H1 (cell line): ENCODE data around the gene PPP6R1. TPM values are rescaled to one million over a fixed set of nuclear protein-coding genes. Genes with fewer than 3 reads are reported as not detected.

Experiments
- CTCF ChIA-PET: fragments of 300-600 bp; sonication (Branson Sonifier 250); formaldehyde crosslinking; loops from one replicate; lab custom pipeline; 2021; ENCODE audit not compliant: partially characterized antibody; lab: Charles Lee
- POLR2A ChIA-PET: fragments of 300-600 bp; sonication (Branson Sonifier 250); formaldehyde crosslinking; loops from one replicate; lab custom pipeline; 2021; ENCODE audit warnings: inconsistent platforms; ENCODE audit not compliant: partially characterized antibody; lab: Charles Lee
- DNase-seq, 2 experiments: peaks; one replicate each; pipeline versions ENCODE4 v3.0.0 to v3.0.0-alpha.2; 2010 to 2022; ENCODE audit warnings: low spot score in 2 of 2, low read depth in 1 of 2, mixed read lengths in 1 of 2
- FAIRE-seq: peaks from 2 replicates; lab custom pipeline; 2011; peaks lifted over from hg19 to GRCh38; lab: Jason Lieb, UNC
- H2AFZ ChIP-seq: 2 replicates; pipeline ENCODE4 v1.8.1; 2012; ENCODE audit warnings: low read length, inconsistent platforms
- H2AK5ac ChIP-seq: 2 replicates; pipeline ENCODE4 v1.6.1; 2013; ENCODE audit warnings: low read depth, low read length
- H2BK120ac ChIP-seq: replicated peaks from 2 replicates; pipeline ENCODE3; 2013; ENCODE audit warnings: low read depth, low read length, inconsistent platforms
- H2BK12ac ChIP-seq: 2 replicates; pipeline ENCODE4 v1.6.1; 2013; ENCODE audit warnings: low read depth, low read length
- H2BK15ac ChIP-seq: 2 replicates; pipeline ENCODE4 v1.6.1; 2013; ENCODE audit warnings: low read length
- H2BK20ac ChIP-seq: 2 replicates; pipeline ENCODE4 v1.6.1; 2013; ENCODE audit warnings: low read length
- H2BK5ac ChIP-seq: 2 replicates; pipeline ENCODE4 v1.6.1; 2013; ENCODE audit warnings: low read depth, low read length
- H3K14ac ChIP-seq: 2 replicates; pipeline ENCODE4 v1.6.1; 2013; ENCODE audit warnings: inconsistent platforms; ENCODE audit not compliant: insufficient read length
- H3K18ac ChIP-seq: 2 replicates; pipeline ENCODE4 v1.6.1; 2013; ENCODE audit warnings: low read length; ENCODE audit errors: extremely low read depth
- H3K23ac ChIP-seq: 2 replicates; pipeline ENCODE4 v1.6.1; 2013; ENCODE audit warnings: inconsistent platforms; ENCODE audit not compliant: insufficient read length
- H3K23me2 ChIP-seq: 2 replicates; pipeline ENCODE4 v1.6.1; 2013; ENCODE audit warnings: low read depth, low read length
- H3K27ac ChIP-seq: 2 replicates; pipeline ENCODE4 v1.6.1; 2011; ENCODE audit warnings: low read depth, low read length, inconsistent platforms
- H3K27me3 ChIP-seq, 4 experiments: replicated peaks in 1 of 4; 1 replicate in 1 of 4; 2 replicates in 3 of 4; pipeline versions ENCODE4 v1.6.1 to v1.8.1; 2011 to 2013; ENCODE audit warnings: low read length in 3 of 4, mild to moderate bottlenecking in 3 of 4, inconsistent platforms in 2 of 4, mixed read lengths in 2 of 4, moderate library complexity in 1 of 4; ENCODE audit not compliant: control insufficient read depth in 3 of 4, insufficient read depth in 3 of 4; ENCODE audit errors: extremely low read depth in 1 of 4
- H3K36me3 ChIP-seq, 4 experiments: 2 replicates each; pipeline versions ENCODE4 v1.6.1 to v1.8.1; 2011 to 2013; ENCODE audit warnings: mild to moderate bottlenecking in 4 of 4, low read length in 3 of 4, moderate library complexity in 2 of 4, control low read depth in 1 of 4, inconsistent platforms in 1 of 4; ENCODE audit not compliant: insufficient read depth in 4 of 4, control insufficient read depth in 2 of 4
- H3K4ac ChIP-seq: replicated peaks from 2 replicates; pipeline ENCODE3; 2013; ENCODE audit warnings: low read length, low read depth, mixed read lengths, inconsistent platforms; ENCODE audit not compliant: insufficient read length
- H3K4me1 ChIP-seq, 4 experiments: replicated peaks in 1 of 4; 1 replicate in 1 of 4; 2 replicates in 3 of 4; pipeline versions ENCODE4 v1.6.1 to v1.8.1; 2011 to 2013; ENCODE audit warnings: low read length in 3 of 4, inconsistent platforms in 2 of 4, mixed read lengths in 1 of 4; ENCODE audit not compliant: insufficient read depth in 4 of 4, control insufficient read depth in 3 of 4
- H3K4me2 ChIP-seq, 2 experiments: 2 replicates each; pipeline versions ENCODE4 v1.6.1 to v1.8.1; 2011 to 2013; ENCODE audit warnings: low read depth in 2 of 2, low read length in 2 of 2, control low read depth in 1 of 2, inconsistent platforms in 1 of 2, mild to moderate bottlenecking in 1 of 2; ENCODE audit not compliant: insufficient read depth in 1 of 2
- H3K4me3 ChIP-seq, 4 experiments: fragments of 200-600, 300-600 bp in 1 of 4; sonication (generic), shearing (Covaris generic), sonication (Bioruptor Twin) in 1 of 4; 2 replicates each; pipeline versions ENCODE4 v1.5.1 to v1.8.1; 2011 to 2016; ENCODE audit warnings: low read length in 4 of 4, low read depth in 3 of 4, control low read depth in 2 of 4, inconsistent platforms in 2 of 4, mild to moderate bottlenecking in 2 of 4, mixed read lengths in 1 of 4, moderate library complexity in 1 of 4; ENCODE audit not compliant: insufficient read depth in 2 of 4; ENCODE audit errors: extremely low read depth in 1 of 4
- H3K56ac ChIP-seq: replicated peaks from 2 replicates; pipeline ENCODE3; 2013; ENCODE audit warnings: low read depth, mild to moderate bottlenecking, mixed read lengths, low read length, inconsistent platforms; ENCODE audit not compliant: insufficient read length
- H3K79me1 ChIP-seq: 2 replicates; pipeline ENCODE4 v1.6.1; 2013; ENCODE audit warnings: low read depth, low read length, control low read depth
- H3K79me2 ChIP-seq, 2 experiments: 2 replicates each; pipeline versions ENCODE4 v1.6.1 to v1.8.1; 2012 to 2013; ENCODE audit warnings: low read length in 2 of 2, mild to moderate bottlenecking in 2 of 2, inconsistent platforms in 1 of 2; ENCODE audit not compliant: insufficient read depth in 2 of 2, control insufficient read depth in 1 of 2
- H3K9ac ChIP-seq, 4 experiments: replicated peaks in 1 of 4; 1 replicate in 1 of 4; 2 replicates in 3 of 4; pipeline versions ENCODE4 v1.6.1 to v1.8.1; 2011 to 2013; ENCODE audit warnings: low read depth in 3 of 4, low read length in 3 of 4, control low read depth in 2 of 4, mild to moderate bottlenecking in 2 of 4, moderate library complexity in 2 of 4, inconsistent platforms in 1 of 4; ENCODE audit errors: extremely low read depth in 1 of 4
- H3K9me3 ChIP-seq, 2 experiments: 2 replicates each; pipeline versions ENCODE4 v1.6.1 to v1.8.1; 2012 to 2013; ENCODE audit warnings: mild to moderate bottlenecking in 2 of 2, moderate library complexity in 2 of 2, control low read depth in 1 of 2, inconsistent platforms in 1 of 2, low read depth in 1 of 2, low read length in 1 of 2, mixed read lengths in 1 of 2; ENCODE audit not compliant: insufficient read depth in 2 of 2
- H4K20me1 ChIP-seq, 2 experiments: replicated peaks in 1 of 2; 2 replicates each; pipeline versions ENCODE3 to v1.8.1; 2011 to 2013; ENCODE audit warnings: inconsistent platforms in 2 of 2, low read length in 2 of 2, mild to moderate bottlenecking in 1 of 2; ENCODE audit not compliant: insufficient read depth in 2 of 2, control insufficient read depth in 1 of 2
- H4K5ac ChIP-seq: 2 replicates; pipeline ENCODE4 v1.6.1; 2013; ENCODE audit warnings: low read length, low read depth, mixed read lengths, inconsistent platforms; ENCODE audit not compliant: insufficient read length
- H4K8ac ChIP-seq: 2 replicates; pipeline ENCODE4 v1.8.0; 2013; ENCODE audit warnings: mild to moderate bottlenecking, moderate library complexity, low read length, inconsistent platforms; ENCODE audit not compliant: insufficient read depth; ENCODE audit errors: extremely low read depth
- H4K91ac ChIP-seq: replicated peaks from 2 replicates; pipeline ENCODE3; 2013; ENCODE audit warnings: low read length, mixed read lengths, inconsistent platforms; ENCODE audit not compliant: insufficient read length
- BACH1 ChIP-seq: IDR thresholded peaks from 2 replicates; pipeline ENCODE4 v1.6.1; 2012; ENCODE audit warnings: low read length, improper control_type of control experiment
- BCL11A ChIP-seq, 2 experiments: IDR thresholded peaks; one replicate each; pipeline ENCODE4 v1.6.1; 2011; ENCODE audit warnings: low read depth in 2 of 2, low read length in 2 of 2, mild to moderate bottlenecking in 2 of 2
- BRCA1 ChIP-seq: IDR thresholded peaks from 2 replicates; pipeline ENCODE4 v1.6.1; 2012; ENCODE audit warnings: low read depth, low read length, improper control_type of control experiment
- CEBPB ChIP-seq: IDR thresholded peaks from 2 replicates; pipeline ENCODE4 v1.6.1; 2012; ENCODE audit warnings: low read depth, low read length
- FOSL1 ChIP-seq: IDR thresholded peaks from 2 replicates; pipeline ENCODE4 v1.6.1; 2011; ENCODE audit warnings: mild to moderate bottlenecking, low read depth, low read length, moderate library complexity; ENCODE audit not compliant: insufficient read depth
- KDM1A ChIP-seq: fragments of 200-600, 300-600 bp; sonication (generic); IDR thresholded peaks from 2 replicates; pipeline ENCODE4 v1.7.1; 2016; ENCODE audit warnings: mild to moderate bottlenecking, low read length, borderline replicate concordance
- RBBP5 ChIP-seq: IDR thresholded peaks from 2 replicates; pipeline ENCODE4 v1.7.1; 2012; ENCODE audit warnings: low read depth, mild to moderate bottlenecking, inconsistent platforms, low read length, moderate library complexity, borderline replicate concordance
- SAP30 ChIP-seq: fragments of 300-600 bp; sonication (generic); IDR thresholded peaks from 2 replicates; pipeline ENCODE4 v1.7.1; 2012; ENCODE audit warnings: low read length, moderate library complexity, mild to moderate bottlenecking, inconsistent platforms; ENCODE audit not compliant: insufficient read depth, insufficient replicate concordance
- SIX5 ChIP-seq: IDR thresholded peaks from 2 replicates; pipeline ENCODE4 v1.6.1; 2011; ENCODE audit warnings: mild to moderate bottlenecking, low read depth, low read length
- TBP ChIP-seq: IDR thresholded peaks from 2 replicates; pipeline ENCODE4 v1.6.1; 2011; ENCODE audit warnings: low read depth, low read length, improper control_type of control experiment
- WGBS, 2 experiments: shearing (Covaris generic) in 1 of 2; methylation state at CpG; one replicate each; pipeline versions ENCODE4 v1.1.6 to v1.1.7; 2013 to 2015; ENCODE audit warnings: low lambda C conversion rate in 2 of 2, mixed read lengths in 2 of 2, inconsistent platforms in 1 of 2, low coverage in 1 of 2, missing lambda C conversion rate in 1 of 2; ENCODE audit not compliant: insufficient replicate concordance in 2 of 2, insufficient coverage in 1 of 2, insufficient read length in 1 of 2; ENCODE audit errors: extremely low coverage in 1 of 2, missing lambda C conversion rate in 1 of 2; 5-methylcytosine and 5-hydroxymethylcytosine counted together
- polyA plus RNA-seq, 7 experiments: library from polyadenylated mRNA; depleted of rRNA in 3 of 7; stranded (reverse) in 5 of 7; unstranded in 2 of 7; fragments of >200 nt in 5 of 7; fragments of 200-250 nt in 2 of 7; gene quantifications; 1 replicate in 5 of 7; 2 replicates in 1 of 7; 4 replicates in 1 of 7; pipeline versions ENCODE4 v1.2.1 to v1.2.3, GENCODE V29; 2011 to 2013; ENCODE audit warnings: missing spikeins in 2 of 7, mixed read lengths in 2 of 7
- total RNA-seq: library from RNA; stranded (reverse); fragmentation: NEBNext Ultra II Directional; extraction: Animal tissue kit (Norgen Biotek cat#: 25700); gene quantifications from 2 replicates; pipeline ENCODE4 v1.2.1, GENCODE V29; 2021
- TF ChIP-seq, protein P1 (sequence below): IDR thresholded peaks from 2 replicates; pipeline ENCODE4 v1.6.1; 2012; ENCODE audit warnings: inconsistent platforms

PPP6R1 gene
- total and polyA plus RNA-seq, 2 of the 8 experiments (the other 6 are each of a cell fraction or from before 2014, with no cell fraction given) = 36.4 to 74.4 TPM

DNA sequence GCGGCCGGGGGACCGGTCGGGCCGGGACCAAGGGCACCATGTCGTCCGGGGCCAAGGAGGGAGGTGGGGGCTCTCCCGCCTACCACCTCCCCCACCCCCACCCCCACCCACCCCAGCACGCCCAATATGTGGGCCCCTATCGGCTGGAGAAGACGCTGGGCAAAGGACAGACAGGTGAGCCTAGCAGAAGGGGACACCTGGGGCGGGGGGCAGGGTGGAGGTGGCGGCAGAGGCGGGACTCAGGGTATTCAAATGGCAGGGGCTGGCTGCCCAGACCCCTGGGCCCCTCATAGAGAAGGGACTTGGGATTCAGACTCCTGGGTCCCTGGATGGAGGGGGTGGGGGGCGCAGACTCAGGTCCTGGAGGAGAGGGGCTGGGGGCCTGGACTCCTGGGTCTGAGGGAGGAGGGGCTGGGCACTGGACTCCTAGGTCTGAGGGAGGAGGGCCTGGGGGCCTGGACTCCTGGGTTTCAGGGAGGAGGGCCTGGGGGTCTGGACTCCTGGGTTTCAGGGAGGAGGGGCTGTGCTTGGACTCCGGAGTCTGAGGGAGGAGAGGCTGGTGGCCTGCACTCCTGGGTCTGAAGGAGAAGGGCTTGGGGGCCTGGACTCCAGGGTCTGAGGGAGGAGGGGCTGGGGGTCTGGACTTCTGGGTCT is 25.7 kb upstream of the PPP6R1 start:
- H3K4ac ChIP-seq = no peak overlapping the region
- H2BK15ac ChIP-seq = no peak overlapping the region
- H3K79me1 ChIP-seq = peaks cover 11% of the 10 kb centered on the region; the same call in 1 of the 2 replicates
- peak overlapping the region; percentile 62 to 64 for H3K4me2 ChIP-seq
- H3K4me3 ChIP-seq = peak overlapping the region; percentile 35 to 69 (median 45); a peak in 7 of 8 replicates
- POLR2A ChIA-PET = interaction anchor here (1.0 to 5.9 kb wide), 3 partner anchors 24 to 123 kb away, joined by 3 to 28 read pairs (median 5); partner anchors contain the start of genes PPP6R1 and UBE2S
- H2BK5ac ChIP-seq = no peak overlapping the region
- no peak overlapping the region; the same call in 1 of the 2 replicates for H3K18ac ChIP-seq
- no peak overlapping the region for H2AK5ac ChIP-seq
- no CpG with 5 or more reads among the region's 16 CpGs for WGBS, 2 experiments
- no peak for TF ChIP-seq BACH1
- TF ChIP-seq FOSL1 = no peak
- no peak for TF ChIP-seq CEBPB
- TF ChIP-seq TBP = no peak
- TF ChIP-seq RBBP5 = no peak
- no peak for TF ChIP-seq BRCA1
- no peak for TF ChIP-seq BCL11A (IDR thresholded peaks at IDR 0.05; ENCODE audit: low read depth in 2 of 2, low read length in 2 of 2)
- TF ChIP-seq, protein P1, sequence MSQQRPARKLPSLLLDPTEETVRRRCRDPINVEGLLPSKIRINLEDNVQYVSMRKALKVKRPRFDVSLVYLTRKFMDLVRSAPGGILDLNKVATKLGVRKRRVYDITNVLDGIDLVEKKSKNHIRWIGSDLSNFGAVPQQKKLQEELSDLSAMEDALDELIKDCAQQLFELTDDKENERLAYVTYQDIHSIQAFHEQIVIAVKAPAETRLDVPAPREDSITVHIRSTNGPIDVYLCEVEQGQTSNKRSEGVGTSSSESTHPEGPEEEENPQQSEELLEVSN = no peak
- no peak for TF ChIP-seq SIX5
- no peak for TF ChIP-seq SAP30
- no peak for TF ChIP-seq KDM1A
- H2BK12ac ChIP-seq = no peak overlapping the region
- H4K8ac ChIP-seq = no peak overlapping the region
- peaks cover 6% of the 10 kb centered on the region; the same call in 1 of the 2 replicates for H3K23me2 ChIP-seq
- H2BK120ac ChIP-seq = no peak overlapping the region
- H4K91ac ChIP-seq = no peak overlapping the region
- no peak overlapping the region for H2AFZ ChIP-seq
- H3K36me3 ChIP-seq = peaks cover 3 to 12% (median 8%) of the 10 kb centered on the region in 4 experiments; a peak in 6 of 8 replicates
- peaks cover 0 to 11% of the 10 kb centered on the region in 2 experiments; a peak in 2 of 4 replicates for H3K79me2 ChIP-seq
- DNase-seq = peak in 1 of 2 experiments; percentile 60
- H3K56ac ChIP-seq = no peak overlapping the region
- H2BK20ac ChIP-seq = no peak overlapping the region
- H3K27me3 ChIP-seq = no peaks in the 10 kb centered on the region
- H3K14ac ChIP-seq = no peak overlapping the region
- peaks cover 3 to 13% (median 8%) of the 10 kb centered on the region in 4 experiments for H3K4me1 ChIP-seq
- no peak overlapping the region; the same call in 1 of the 2 replicates for H3K27ac ChIP-seq
- no peak for FAIRE-seq
- no peaks in the 10 kb centered on the region for H4K20me1 ChIP-seq
- CTCF ChIA-PET = interaction anchor here (0.9 kb wide), 2 partner anchors 17 to 69 kb away, joined by 4 to 5 read pairs; no protein-coding TSS in a partner anchor
- H3K9me3 ChIP-seq = no peaks in the 10 kb centered on the region; a peak in 1 of 4 replicates
- H4K5ac ChIP-seq = no peak overlapping the region
- no peak overlapping the region for H3K23ac ChIP-seq
- H3K9ac ChIP-seq = no peak overlapping the region
